ENCODE measurements around the gene NPIPA5. TPM values are rescaled to one million over a fixed set of nuclear protein-coding genes. Genes with fewer than 3 reads are reported as not detected.
"Not testable (repeated sequence)": the region's sequence is repeated elsewhere in the genome, so short reads cannot be mapped to it uniquely, and the experiment has no call there.

The NPIPA5 gene
- total RNA-seq, result 1.1 and 2.1 TPM in 2 replicates

- DNase-seq (ENCODE audit: low read depth), result not testable (repeated sequence)
Observed at GRCh38 chr16:15378194-15378593, at the start of gene NPIPA5. Gene NPIPA5 (minus strand): TSS chr16:15378294. CDS start chr16:15378294, 0 bp downstream.

DNA sequence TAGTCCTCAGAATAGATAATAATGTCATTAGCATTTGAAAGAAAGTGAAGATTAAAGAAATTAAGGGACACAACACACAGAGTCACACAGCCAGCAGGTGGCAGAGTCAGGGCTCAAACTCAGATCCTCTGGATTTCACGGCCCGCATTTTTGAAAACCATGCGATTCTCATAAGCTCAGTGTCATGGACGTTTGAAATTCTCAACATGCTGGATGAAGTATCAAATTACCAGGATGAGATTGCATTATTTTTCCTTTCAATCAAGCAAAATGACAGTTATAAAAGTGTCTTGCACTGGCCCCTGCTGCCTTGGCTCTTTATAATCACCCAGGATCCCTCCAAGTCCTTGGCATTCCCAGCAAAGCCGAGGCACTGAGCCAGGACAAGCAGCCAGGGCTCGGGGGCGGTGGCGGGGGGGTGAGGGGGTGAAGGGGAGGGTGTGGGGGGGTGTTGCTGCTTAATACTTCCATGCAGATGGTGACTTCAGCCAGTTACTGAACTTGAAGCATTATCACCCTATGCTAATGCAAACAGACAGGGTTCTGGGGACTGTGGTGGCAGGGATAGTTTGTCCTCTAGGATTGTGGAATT lies 49.6 kb upstream of the NPIPA5 start:
- TF ChIP-seq, protein P1, sequence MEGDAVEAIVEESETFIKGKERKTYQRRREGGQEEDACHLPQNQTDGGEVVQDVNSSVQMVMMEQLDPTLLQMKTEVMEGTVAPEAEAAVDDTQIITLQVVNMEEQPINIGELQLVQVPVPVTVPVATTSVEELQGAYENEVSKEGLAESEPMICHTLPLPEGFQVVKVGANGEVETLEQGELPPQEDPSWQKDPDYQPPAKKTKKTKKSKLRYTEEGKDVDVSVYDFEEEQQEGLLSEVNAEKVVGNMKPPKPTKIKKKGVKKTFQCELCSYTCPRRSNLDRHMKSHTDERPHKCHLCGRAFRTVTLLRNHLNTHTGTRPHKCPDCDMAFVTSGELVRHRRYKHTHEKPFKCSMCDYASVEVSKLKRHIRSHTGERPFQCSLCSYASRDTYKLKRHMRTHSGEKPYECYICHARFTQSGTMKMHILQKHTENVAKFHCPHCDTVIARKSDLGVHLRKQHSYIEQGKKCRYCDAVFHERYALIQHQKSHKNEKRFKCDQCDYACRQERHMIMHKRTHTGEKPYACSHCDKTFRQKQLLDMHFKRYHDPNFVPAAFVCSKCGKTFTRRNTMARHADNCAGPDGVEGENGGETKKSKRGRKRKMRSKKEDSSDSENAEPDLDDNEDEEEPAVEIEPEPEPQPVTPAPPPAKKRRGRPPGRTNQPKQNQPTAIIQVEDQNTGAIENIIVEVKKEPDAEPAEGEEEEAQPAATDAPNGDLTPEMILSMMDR (conservative IDR thresholded peaks at IDR 0.05; ENCODE audit: low read depth, low read length), result peak; percentile 75
- no peak for DNase-seq (ENCODE audit: low read depth)

More at GRCh38 chr16:15378194-15378593, at the start of gene NPIPA5:
- not testable (repeated sequence) for H3K4me3 ChIP-seq (ENCODE audit: low read depth, low read length)

GRCh38 chr16:15426796-15427195 lies 48.7 kb upstream of the NPIPA5 start:
- TF ChIP-seq, protein P1 (conservative IDR thresholded peaks at IDR 0.05; ENCODE audit: low read depth, low read length), result no peak
- H3K4me3 ChIP-seq (ENCODE audit: low read depth, low read length), result no peak overlapping the region
- DNase-seq (ENCODE audit: low read depth), result no peak

More for the DNA sequence above, 49.6 kb upstream of the NPIPA5 start:
- H3K4me3 ChIP-seq (ENCODE audit: low read depth, low read length), result no peak overlapping the region

- TF ChIP-seq, protein P1 (conservative IDR thresholded peaks at IDR 0.05; ENCODE audit: low read depth, low read length), result no peak
- H3K4me3 ChIP-seq (ENCODE audit: low read depth, low read length), result no peak overlapping the region
- no peak for DNase-seq (ENCODE audit: low read depth)
Observed at GRCh38 chr16:15425861-15426260, 47.8 kb upstream of the NPIPA5 start.

DNA sequence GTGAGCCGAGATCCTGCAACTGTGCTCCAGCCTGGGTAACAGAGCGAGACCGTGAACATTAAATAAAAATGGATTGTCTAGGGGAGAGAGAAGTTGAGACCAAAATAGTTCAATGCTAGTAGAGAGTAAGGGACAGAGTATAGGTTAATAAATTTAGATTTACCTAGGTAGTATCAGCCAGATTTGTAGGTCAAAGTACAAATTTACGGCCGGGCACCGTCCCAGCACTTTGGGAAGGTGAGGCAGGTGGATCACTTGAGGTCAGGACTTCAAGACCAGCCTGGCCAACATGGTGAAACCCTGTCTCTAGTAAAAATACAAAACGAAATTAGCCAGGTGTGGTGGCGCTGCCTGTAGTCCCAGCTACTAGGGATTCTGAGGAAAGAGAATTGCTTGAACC lies 44.1 kb upstream of the NPIPA5 start:
- DNase-seq (ENCODE audit: low read depth), result no peak
- TF ChIP-seq, protein P1 (conservative IDR thresholded peaks at IDR 0.05; ENCODE audit: low read depth, low read length), result no peak
- no peak overlapping the region for H3K4me3 ChIP-seq (ENCODE audit: low read depth, low read length)

DNA sequence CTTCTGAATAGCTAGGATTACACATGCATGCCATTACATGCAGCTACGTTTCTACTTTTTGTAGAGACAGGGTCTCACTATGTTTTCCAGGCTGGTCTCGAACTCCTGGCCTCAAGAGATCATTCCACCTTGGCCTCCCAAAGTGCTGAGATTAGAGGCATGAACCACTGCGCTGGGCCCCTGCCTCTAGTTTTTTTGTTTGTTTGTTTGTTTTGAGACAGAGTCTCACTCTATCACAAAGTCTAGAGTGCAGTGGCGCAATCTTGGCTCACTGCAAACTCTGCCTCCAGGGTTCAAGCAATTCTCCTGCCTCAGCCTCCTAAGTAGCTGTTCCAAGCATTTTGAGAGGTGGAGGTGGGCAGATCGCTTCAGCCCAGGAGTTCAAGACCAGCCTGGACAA lies 43.6 kb upstream of the NPIPA5 start:
- DNase-seq (ENCODE audit: low read depth); H3K4me3 ChIP-seq (ENCODE audit: low read depth, low read length): not testable (repeated sequence)

DNA sequence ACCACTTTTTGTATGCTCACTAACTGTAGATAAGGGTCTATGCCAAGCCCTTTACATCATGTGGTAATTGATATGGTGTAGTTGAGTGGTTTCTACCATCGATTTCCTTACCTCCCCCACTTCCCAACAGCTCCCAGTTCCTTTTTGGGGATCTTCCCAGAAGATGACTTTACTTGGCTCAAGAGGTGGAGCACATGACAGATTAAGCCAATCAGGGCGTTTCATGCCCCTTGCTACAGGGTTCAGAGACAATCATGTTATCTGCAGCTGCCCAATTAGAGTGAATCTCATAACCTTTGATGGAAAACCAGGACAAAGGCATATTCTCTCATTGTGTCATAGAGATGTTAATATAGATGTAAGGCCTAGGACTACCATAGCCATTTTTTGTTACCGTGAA lies 40.1 kb upstream of the NPIPA5 start:
- no peak overlapping the region for H3K4me3 ChIP-seq (ENCODE audit: low read depth, low read length)
- no peak for DNase-seq (ENCODE audit: low read depth)
- TF ChIP-seq, protein P1 (conservative IDR thresholded peaks at IDR 0.05; ENCODE audit: low read depth, low read length), result no peak

- no peak for DNase-seq (ENCODE audit: low read depth)
- TF ChIP-seq, protein P1 (conservative IDR thresholded peaks at IDR 0.05; ENCODE audit: low read depth, low read length), result no peak
- H3K4me3 ChIP-seq (ENCODE audit: low read depth, low read length), result no peak overlapping the region
Observed at GRCh38 chr16:15417197-15417596, 39.1 kb upstream of the NPIPA5 start.
